ENCODE measurements around the gene MBNL3. TPM values are rescaled to one million over a fixed set of nuclear protein-coding genes. Genes with fewer than 3 reads are reported as not detected.

The MBNL3 gene
- total RNA-seq, 2 donors from 2014 or later: 12.0 to 282 TPM

DNA sequence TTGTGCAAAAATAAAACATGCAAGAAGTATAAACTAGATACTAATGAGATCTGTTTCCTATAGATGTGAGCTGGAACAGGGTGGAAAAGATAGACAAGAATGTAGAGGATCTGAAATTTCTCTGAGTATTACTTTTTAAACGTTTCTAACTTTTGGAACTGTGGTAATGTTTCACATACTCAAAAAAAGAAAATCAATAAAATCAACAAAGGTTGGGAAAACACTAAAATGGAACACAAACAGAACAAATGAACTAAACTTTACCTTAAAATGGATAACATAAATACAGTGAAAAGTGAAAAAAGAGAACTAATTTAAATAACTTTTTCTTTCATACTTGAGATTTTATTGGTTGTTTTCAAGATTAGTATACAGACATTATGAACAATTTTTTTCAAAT lies 32.0 kb upstream of the MBNL3 start:
- H3K9me3 ChIP-seq: no peaks in the 10 kb centered on the region
- intact Hi-C loops (cut with DNase I): no loop called here
- H3K4me1 ChIP-seq (replicated peaks): no peaks in the 10 kb centered on the region
- no peaks in the 10 kb centered on the region for H3K36me3 ChIP-seq
- H3K27me3 ChIP-seq (replicated peaks; ENCODE audit: insufficient read depth): no peaks in the 10 kb centered on the region
- WGBS: 64% methylated on average over 1 of the region's 1 CpG
- no peak for DNase-seq (ENCODE audit: low spot score)
- TF ChIP-seq POLR2AphosphoS5 (IDR thresholded peaks at IDR 0.05) (no peak), POLR2A (IDR thresholded peaks at IDR 0.05) (no peak)
- TF ChIP-seq, protein P1, sequence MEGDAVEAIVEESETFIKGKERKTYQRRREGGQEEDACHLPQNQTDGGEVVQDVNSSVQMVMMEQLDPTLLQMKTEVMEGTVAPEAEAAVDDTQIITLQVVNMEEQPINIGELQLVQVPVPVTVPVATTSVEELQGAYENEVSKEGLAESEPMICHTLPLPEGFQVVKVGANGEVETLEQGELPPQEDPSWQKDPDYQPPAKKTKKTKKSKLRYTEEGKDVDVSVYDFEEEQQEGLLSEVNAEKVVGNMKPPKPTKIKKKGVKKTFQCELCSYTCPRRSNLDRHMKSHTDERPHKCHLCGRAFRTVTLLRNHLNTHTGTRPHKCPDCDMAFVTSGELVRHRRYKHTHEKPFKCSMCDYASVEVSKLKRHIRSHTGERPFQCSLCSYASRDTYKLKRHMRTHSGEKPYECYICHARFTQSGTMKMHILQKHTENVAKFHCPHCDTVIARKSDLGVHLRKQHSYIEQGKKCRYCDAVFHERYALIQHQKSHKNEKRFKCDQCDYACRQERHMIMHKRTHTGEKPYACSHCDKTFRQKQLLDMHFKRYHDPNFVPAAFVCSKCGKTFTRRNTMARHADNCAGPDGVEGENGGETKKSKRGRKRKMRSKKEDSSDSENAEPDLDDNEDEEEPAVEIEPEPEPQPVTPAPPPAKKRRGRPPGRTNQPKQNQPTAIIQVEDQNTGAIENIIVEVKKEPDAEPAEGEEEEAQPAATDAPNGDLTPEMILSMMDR (IDR thresholded peaks at IDR 0.05): no peak
- H3K4me3 ChIP-seq: no peak overlapping the region
- no peak overlapping the region for H3K27ac ChIP-seq

DNA sequence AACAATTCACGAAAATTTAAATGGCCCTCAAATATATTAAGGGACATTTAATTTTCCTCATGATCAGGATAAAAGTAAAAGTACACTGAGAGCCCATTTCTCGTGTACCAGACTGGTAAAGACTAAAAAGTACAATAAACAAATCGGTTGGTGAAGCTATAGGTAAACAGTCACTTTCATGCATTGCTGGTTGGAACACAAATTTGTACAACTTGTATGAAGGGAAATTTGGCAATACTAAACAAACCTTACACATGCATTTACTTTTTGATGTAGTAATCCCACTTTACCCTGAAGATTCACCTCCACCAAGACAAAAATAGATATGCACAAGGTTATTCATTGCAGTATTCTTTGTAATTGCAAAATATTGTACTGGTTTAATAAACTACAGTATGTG lies 31.4 kb upstream of the MBNL3 start:
- TF ChIP-seq POLR2A (IDR thresholded peaks at IDR 0.05) (no peak), POLR2AphosphoS5 (IDR thresholded peaks at IDR 0.05) (no peak)
- TF ChIP-seq, protein P1 (IDR thresholded peaks at IDR 0.05): no peak
- 59% methylated on average over 3 of the region's 3 CpGs for WGBS
- Histone ChIP-seq H3K9me3 (no peaks in the 10 kb centered on the region), H3K36me3 (no peaks in the 10 kb centered on the region), H3K4me3 (no peak overlapping the region), H3K27me3 (replicated peaks; ENCODE audit: insufficient read depth) (no peaks in the 10 kb centered on the region), H3K27ac (no peak overlapping the region), H3K4me1 (replicated peaks) (no peaks in the 10 kb centered on the region)
- intact Hi-C loops (cut with DNase I): no loop called here
- DNase-seq (ENCODE audit: low spot score): no peak

DNA sequence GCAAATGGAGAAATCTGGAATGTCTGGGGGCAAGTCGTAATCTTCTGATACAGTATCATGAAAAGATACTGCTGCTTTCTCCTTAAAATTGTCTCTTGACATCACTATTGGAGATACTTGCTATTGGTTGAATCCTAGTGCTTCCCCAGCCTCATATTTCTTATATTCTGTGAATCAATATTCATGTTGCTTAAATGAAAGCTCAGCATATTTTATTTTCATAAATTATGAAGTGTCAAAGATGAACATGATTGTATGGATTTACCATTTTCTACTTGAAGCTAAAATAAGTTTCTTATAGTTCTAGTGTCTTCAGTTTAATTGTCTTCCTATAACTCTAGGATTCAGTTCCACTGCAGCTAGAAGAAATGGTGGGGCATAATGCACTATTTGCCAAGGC lies 29.6 kb upstream of the MBNL3 start:
- H3K4me3 ChIP-seq: no peak overlapping the region
- WGBS: 76% methylated on average over 1 of the region's 1 CpG
- no peak overlapping the region for H3K27ac ChIP-seq
- H3K36me3 ChIP-seq: no peaks in the 10 kb centered on the region
- no peak for DNase-seq (ENCODE audit: low spot score)
- H3K4me1 ChIP-seq (replicated peaks): no peaks in the 10 kb centered on the region
- H3K27me3 ChIP-seq (replicated peaks; ENCODE audit: insufficient read depth): no peaks in the 10 kb centered on the region
- no peaks in the 10 kb centered on the region for H3K9me3 ChIP-seq
- intact Hi-C loops (cut with DNase I): no loop called here
- TF ChIP-seq POLR2A (IDR thresholded peaks at IDR 0.05): no peak
- TF ChIP-seq, protein P1 (IDR thresholded peaks at IDR 0.05): no peak
- no peak for TF ChIP-seq POLR2AphosphoS5 (IDR thresholded peaks at IDR 0.05)

DNA sequence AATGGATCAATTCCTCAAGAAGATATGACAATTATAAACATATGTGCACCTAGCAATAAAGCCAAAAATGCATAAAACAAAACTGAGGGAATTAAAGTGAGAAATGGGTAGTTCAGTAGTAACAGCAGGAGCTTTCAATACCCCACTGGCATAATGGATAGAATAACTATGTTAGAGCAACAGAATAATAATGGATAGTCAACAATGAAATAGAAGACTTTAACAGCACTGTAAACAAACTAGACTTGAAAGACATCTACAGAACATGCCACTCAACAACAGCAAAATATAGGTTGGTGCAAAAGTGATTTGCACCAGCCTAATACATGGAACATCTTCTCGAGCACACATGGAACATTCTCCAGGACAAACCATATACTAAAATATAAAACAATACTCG lies 20.0 kb upstream of the MBNL3 start:
- Histone ChIP-seq H3K36me3 (no peaks in the 10 kb centered on the region), H3K4me3 (no peak overlapping the region), H3K4me1 (replicated peaks) (no peaks in the 10 kb centered on the region), H3K9me3 (no peaks in the 10 kb centered on the region), H3K27me3 (replicated peaks; ENCODE audit: insufficient read depth) (no peaks in the 10 kb centered on the region), H3K27ac (no peak overlapping the region)
- TF ChIP-seq, protein P1 (IDR thresholded peaks at IDR 0.05): no peak
- intact Hi-C loops (cut with DNase I): no loop called here
- DNase-seq (ENCODE audit: low spot score): no peak
- 95% methylated on average over 2 of the region's 2 CpGs for WGBS

DNA sequence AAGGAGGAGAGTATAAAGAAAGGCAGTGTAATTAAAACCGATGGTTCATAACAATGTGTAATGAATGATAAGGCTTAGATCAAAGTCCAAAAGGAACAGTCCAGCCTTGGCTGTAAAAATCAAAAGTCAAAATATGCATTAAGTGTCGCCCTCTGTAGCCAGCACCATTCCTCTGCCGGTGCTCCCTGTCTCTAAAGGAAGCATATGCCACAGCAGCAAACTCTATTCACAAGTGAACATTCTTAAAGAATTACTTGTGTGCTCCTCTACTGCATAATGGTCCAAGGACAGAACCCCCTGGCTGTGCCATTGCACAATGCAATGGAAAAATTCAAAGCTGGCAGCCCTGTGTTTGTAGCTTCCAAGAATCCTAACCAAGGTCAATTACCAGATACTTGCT lies 16.3 kb upstream of the MBNL3 start:
- no peaks in the 10 kb centered on the region for H3K27me3 ChIP-seq (replicated peaks; ENCODE audit: insufficient read depth)
- intact Hi-C loops (cut with DNase I): no loop called here
- WGBS: 72% methylated on average over 3 of the region's 3 CpGs
- no peaks in the 10 kb centered on the region for H3K4me1 ChIP-seq (replicated peaks)
- H3K4me3 ChIP-seq: no peak overlapping the region
- TF ChIP-seq POLR2A (IDR thresholded peaks at IDR 0.05) (no peak), POLR2AphosphoS5 (IDR thresholded peaks at IDR 0.05) (no peak)
- TF ChIP-seq, protein P1 (IDR thresholded peaks at IDR 0.05): no peak
- H3K9me3 ChIP-seq: no peaks in the 10 kb centered on the region
- DNase-seq (ENCODE audit: low spot score): no peak
- H3K27ac ChIP-seq: no peak overlapping the region
- H3K36me3 ChIP-seq: no peaks in the 10 kb centered on the region
